Measurements from ENCODE around the gene RNF17. TPM values are rescaled to one million over a fixed set of nuclear protein-coding genes. Genes with fewer than 3 reads are reported as not detected.
A peak's percentile ranks its signal among the peaks of the same experiment; 100 is the strongest.
"Not testable (repeated sequence)": the region's sequence is repeated elsewhere in the genome, so short reads cannot be mapped to it uniquely, and the experiment has no call there.

The RNF17 gene
- total RNA-seq, 1 donor from 2014 or later: 0.58 TPM

DNA sequence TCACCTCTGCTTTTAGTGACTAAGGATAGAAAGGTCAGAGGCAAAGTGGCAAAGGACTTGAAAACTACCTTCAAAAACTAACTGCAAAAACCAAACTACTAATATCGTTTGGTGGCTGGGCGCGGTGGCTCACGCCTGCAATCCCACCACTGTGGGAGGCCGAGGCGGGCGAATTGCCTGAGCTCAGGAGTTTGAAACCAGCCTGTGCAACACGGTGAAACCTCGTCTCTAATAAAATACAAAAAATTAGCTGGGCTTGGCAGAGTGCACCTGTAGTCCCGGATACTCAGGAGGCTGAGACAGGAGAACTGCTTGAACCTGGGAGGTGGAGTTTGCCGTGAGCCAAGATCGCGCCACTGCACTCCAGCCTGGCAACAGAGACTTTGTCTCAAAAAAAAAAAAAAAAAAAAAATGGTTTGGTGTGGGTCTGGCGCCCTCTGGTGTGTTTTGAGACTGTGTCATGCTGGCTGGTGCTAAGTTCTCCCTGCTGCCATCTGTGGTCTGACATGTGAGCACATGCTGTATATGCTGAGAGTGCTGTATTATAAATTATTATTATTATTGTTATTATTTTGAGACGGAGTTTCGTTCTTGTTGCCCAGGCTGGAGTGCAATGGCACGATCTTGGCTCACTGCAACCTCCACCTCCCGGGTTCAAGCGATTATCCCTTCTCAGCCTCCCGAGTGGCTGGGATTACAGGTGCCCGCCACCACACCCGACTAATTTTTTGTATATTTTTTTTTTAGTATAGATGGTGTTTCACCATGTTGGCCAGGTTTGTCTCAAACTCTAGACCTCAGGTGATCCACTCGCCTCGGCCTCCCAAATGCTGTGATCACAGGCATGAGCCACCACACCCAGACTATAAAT, 36.0 kb upstream of the RNF17 start:
- H3K27me3 ChIP-seq (ENCODE audit: control insufficient read depth, insufficient read depth, low read length): no peaks in the 10 kb centered on the region
- DNase-seq (ENCODE audit: low read depth): peak; percentile 53
- H3K36me3 ChIP-seq (ENCODE audit: control insufficient read depth, insufficient read depth, low read length): no peaks in the 10 kb centered on the region
- H3K4me3 ChIP-seq (ENCODE audit: low read depth, low read length): no peak overlapping the region
- TF ChIP-seq, protein P1, sequence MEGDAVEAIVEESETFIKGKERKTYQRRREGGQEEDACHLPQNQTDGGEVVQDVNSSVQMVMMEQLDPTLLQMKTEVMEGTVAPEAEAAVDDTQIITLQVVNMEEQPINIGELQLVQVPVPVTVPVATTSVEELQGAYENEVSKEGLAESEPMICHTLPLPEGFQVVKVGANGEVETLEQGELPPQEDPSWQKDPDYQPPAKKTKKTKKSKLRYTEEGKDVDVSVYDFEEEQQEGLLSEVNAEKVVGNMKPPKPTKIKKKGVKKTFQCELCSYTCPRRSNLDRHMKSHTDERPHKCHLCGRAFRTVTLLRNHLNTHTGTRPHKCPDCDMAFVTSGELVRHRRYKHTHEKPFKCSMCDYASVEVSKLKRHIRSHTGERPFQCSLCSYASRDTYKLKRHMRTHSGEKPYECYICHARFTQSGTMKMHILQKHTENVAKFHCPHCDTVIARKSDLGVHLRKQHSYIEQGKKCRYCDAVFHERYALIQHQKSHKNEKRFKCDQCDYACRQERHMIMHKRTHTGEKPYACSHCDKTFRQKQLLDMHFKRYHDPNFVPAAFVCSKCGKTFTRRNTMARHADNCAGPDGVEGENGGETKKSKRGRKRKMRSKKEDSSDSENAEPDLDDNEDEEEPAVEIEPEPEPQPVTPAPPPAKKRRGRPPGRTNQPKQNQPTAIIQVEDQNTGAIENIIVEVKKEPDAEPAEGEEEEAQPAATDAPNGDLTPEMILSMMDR (IDR thresholded peaks at IDR 0.05; ENCODE audit: insufficient read depth, low read length, poor library complexity, severe bottlenecking): peak; percentile 88

DNA sequence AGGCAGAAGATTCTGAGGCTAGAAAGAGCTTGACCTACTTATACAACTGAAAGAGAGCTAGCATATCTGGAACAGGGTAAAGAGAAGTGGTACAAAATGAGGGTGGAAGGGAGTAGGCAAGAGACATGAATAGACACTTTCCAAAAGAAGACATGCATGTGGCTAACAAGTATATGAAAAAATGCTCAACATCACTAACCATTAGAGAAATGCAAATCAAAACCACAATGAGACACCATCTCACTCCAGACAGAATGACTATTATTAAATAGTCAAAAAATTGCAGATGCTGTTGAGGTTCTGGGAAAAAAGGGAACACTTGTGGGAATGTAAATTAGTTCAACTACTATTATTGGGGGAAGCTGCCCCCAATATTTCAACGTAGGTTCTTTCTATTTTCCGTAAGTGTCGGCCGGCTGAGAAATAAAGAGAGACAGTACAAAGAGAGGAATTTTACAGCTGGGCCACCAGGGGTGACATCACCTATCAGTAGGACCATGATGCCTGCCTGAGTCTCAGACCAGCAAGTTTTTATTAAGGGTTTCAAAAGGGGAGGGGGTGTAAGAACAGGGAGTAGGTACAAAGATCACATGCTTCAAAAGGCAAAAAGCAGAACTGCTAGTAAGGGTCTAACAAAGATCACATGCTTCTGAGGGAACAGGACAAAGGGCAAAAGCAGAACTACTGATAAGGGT, 32.9 kb upstream of the RNF17 start:
- not testable (repeated sequence) for H3K4me3 ChIP-seq (ENCODE audit: low read depth, low read length); H3K27me3 ChIP-seq (ENCODE audit: control insufficient read depth, insufficient read depth, low read length); DNase-seq (ENCODE audit: low read depth); H3K36me3 ChIP-seq (ENCODE audit: control insufficient read depth, insufficient read depth, low read length)

DNA sequence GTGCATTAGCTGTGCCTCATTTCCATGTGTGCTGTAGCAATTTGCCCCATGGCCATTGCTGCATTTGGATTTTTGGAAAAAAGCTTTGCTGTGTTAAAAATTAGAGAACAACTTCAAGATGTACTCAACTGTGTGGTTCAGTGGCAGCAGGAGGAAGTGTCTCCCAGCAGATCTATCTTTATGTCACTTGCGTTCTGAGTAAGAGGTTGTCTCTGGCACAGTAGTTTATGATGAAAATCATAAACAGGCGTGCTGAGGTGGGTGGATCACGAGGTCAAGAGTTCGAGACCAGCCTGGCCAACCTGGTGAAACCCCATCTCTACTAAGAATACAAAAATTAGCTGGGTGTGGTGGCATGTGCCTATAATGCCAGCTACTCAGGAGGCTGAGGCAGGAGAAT, 29.0 kb upstream of the RNF17 start:
- Histone ChIP-seq H3K27me3 (ENCODE audit: control insufficient read depth, insufficient read depth, low read length) (no peaks in the 10 kb centered on the region), H3K4me3 (ENCODE audit: low read depth, low read length) (no peak overlapping the region), H3K36me3 (ENCODE audit: control insufficient read depth, insufficient read depth, low read length) (no peaks in the 10 kb centered on the region)
- DNase-seq (ENCODE audit: low read depth): no peak
- TF ChIP-seq, protein P1 (IDR thresholded peaks at IDR 0.05; ENCODE audit: insufficient read depth, low read length, poor library complexity, severe bottlenecking): no peak

- H3K27me3 ChIP-seq (ENCODE audit: control insufficient read depth, insufficient read depth, low read length): no peaks in the 10 kb centered on the region
- no peak for DNase-seq (ENCODE audit: low read depth)
- no peak overlapping the region for H3K4me3 ChIP-seq (ENCODE audit: low read depth, low read length)
- H3K36me3 ChIP-seq (ENCODE audit: control insufficient read depth, insufficient read depth, low read length): no peaks in the 10 kb centered on the region
- TF ChIP-seq, protein P1 (IDR thresholded peaks at IDR 0.05; ENCODE audit: insufficient read depth, low read length, poor library complexity, severe bottlenecking): no peak
Measured at GRCh38 chr13:24737042-24737441, 26.9 kb upstream of the RNF17 start.

- Histone ChIP-seq H3K4me3 (ENCODE audit: low read depth, low read length) (no peak overlapping the region), H3K36me3 (ENCODE audit: control insufficient read depth, insufficient read depth, low read length) (no peaks in the 10 kb centered on the region), H3K27me3 (ENCODE audit: control insufficient read depth, insufficient read depth, low read length) (peaks cover 10% of the 10 kb centered on the region)
- DNase-seq (ENCODE audit: low read depth): no peak
- TF ChIP-seq, protein P1 (IDR thresholded peaks at IDR 0.05; ENCODE audit: insufficient read depth, low read length, poor library complexity, severe bottlenecking): no peak
Measured at GRCh38 chr13:24738366-24738847, 25.6 kb upstream of the RNF17 start.
